ENCODE data around the gene CLIP2. TPM values are rescaled to one million over a fixed set of nuclear protein-coding genes. Genes with fewer than 3 reads are reported as not detected.

Gene CLIP2
- total RNA-seq, 2 donors from 2014 or later = 50.7 to 52.9 TPM

- ATAC-seq (ENCODE audit: insufficient number of reproducible peaks, low FRiP score, low read depth) = no peak
Measured at GRCh38 chr7:74325210-74325565, 36.0 kb downstream of the CLIP2 start.

DNA sequence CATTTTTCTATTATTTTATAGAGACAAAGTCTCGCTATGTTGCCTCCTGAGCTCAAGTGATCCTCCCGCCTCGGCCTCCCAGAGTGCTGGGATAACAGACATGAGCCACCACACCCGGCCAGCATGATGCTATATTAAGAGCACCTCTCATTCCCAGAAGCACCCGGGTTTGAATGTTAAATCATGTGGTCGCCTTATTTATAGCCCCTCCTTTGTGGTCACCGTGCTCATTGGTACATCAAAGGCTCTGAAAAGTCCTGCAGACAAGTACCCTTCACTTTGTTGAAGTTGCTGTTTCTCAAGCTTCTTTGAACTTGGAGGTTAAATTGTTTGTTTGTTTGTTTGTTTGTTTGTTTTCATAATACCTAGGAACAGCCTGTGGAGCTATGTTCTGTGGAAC, 40.0 kb downstream of the CLIP2 start:
- ATAC-seq (ENCODE audit: insufficient number of reproducible peaks, low FRiP score, low read depth) (no peak), DNase-seq (ENCODE audit: low spot score) (no peak)
- H3K27ac ChIP-seq = no peak overlapping the region
- TF ChIP-seq, protein P1, sequence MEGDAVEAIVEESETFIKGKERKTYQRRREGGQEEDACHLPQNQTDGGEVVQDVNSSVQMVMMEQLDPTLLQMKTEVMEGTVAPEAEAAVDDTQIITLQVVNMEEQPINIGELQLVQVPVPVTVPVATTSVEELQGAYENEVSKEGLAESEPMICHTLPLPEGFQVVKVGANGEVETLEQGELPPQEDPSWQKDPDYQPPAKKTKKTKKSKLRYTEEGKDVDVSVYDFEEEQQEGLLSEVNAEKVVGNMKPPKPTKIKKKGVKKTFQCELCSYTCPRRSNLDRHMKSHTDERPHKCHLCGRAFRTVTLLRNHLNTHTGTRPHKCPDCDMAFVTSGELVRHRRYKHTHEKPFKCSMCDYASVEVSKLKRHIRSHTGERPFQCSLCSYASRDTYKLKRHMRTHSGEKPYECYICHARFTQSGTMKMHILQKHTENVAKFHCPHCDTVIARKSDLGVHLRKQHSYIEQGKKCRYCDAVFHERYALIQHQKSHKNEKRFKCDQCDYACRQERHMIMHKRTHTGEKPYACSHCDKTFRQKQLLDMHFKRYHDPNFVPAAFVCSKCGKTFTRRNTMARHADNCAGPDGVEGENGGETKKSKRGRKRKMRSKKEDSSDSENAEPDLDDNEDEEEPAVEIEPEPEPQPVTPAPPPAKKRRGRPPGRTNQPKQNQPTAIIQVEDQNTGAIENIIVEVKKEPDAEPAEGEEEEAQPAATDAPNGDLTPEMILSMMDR (IDR thresholded peaks at IDR 0.05) = no peak
- no peaks in the 10 kb centered on the region for H3K36me3 ChIP-seq
- peaks cover 7 to 10% of the 10 kb centered on the region in 2 donors for H3K4me1 ChIP-seq (ENCODE audit: control insufficient read depth in 1 of 2, low read depth in 2 of 2)
- H3K9me3 ChIP-seq = no peaks in the 10 kb centered on the region
- H3K27me3 ChIP-seq (replicated peaks; ENCODE audit: insufficient read depth) = no peaks in the 10 kb centered on the region
- H3K4me3 ChIP-seq = no peak overlapping the region

More at GRCh38 chr7:74325210-74325565, 36.0 kb downstream of the CLIP2 start:
- Histone ChIP-seq H3K9me3 (no peaks in the 10 kb centered on the region), H3K27ac (no peak overlapping the region), H3K36me3 (no peaks in the 10 kb centered on the region), H3K27me3 (replicated peaks; ENCODE audit: insufficient read depth) (no peaks in the 10 kb centered on the region), H3K4me1 (ENCODE audit: control insufficient read depth in 1 of 2, low read depth in 2 of 2) (peaks cover 11 to 14% of the 10 kb centered on the region in 2 donors), H3K4me3 (no peak overlapping the region)
- no peak for DNase-seq (ENCODE audit: low spot score)
- TF ChIP-seq, protein P1 (IDR thresholded peaks at IDR 0.05) = no peak

- DNase-seq (ENCODE audit: low spot score) (no peak), ATAC-seq (ENCODE audit: insufficient number of reproducible peaks, low FRiP score, low read depth) (no peak)
- Histone ChIP-seq H3K27ac (no peak overlapping the region), H3K36me3 (no peaks in the 10 kb centered on the region), H3K27me3 (replicated peaks; ENCODE audit: insufficient read depth) (no peaks in the 10 kb centered on the region), H3K4me1 (ENCODE audit: control insufficient read depth in 1 of 2, low read depth in 2 of 2) (no peaks in the 10 kb centered on the region), H3K4me3 (no peak overlapping the region), H3K9me3 (no peaks in the 10 kb centered on the region)
- TF ChIP-seq, protein P1 (IDR thresholded peaks at IDR 0.05) = no peak
Measured at GRCh38 chr7:74332373-74333176, 43.4 kb downstream of the CLIP2 start.

GRCh38 chr7:74334030-74334429, 44.8 kb downstream of the CLIP2 start:
- DNase-seq (ENCODE audit: low spot score) = no peak
- no peak overlapping the region for H3K27ac ChIP-seq
- no peaks in the 10 kb centered on the region for H3K9me3 ChIP-seq
- H3K4me3 ChIP-seq = no peak overlapping the region
- H3K27me3 ChIP-seq (replicated peaks; ENCODE audit: insufficient read depth) = no peaks in the 10 kb centered on the region
- no peak for ATAC-seq (ENCODE audit: insufficient number of reproducible peaks, low FRiP score, low read depth)
- H3K36me3 ChIP-seq = no peaks in the 10 kb centered on the region
- TF ChIP-seq, protein P1 (IDR thresholded peaks at IDR 0.05) = no peak
- no peaks in the 10 kb centered on the region for H3K4me1 ChIP-seq (ENCODE audit: control insufficient read depth in 1 of 2, low read depth in 2 of 2)

DNA sequence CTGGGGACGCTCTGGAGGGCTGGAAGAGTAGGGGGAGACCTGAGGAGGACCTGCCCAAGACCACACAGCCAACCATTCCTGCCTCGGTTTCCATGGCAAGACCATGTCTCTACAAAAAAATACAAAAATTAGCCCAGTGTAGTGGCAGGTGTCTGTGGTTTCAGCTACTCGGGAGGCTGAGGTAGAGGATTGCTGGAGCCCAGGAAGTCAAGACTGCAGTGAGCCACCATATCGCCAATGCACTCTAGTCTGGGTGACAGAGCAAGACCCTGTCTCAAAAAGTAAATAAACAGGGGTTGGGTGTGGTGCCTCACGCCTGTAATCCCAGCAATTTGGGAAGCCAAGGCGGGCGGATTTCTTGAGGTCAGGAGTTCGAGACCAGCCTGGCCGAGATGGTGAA, 48.7 kb downstream of the CLIP2 start:
- Histone ChIP-seq H3K27ac (no peak overlapping the region), H3K4me1 (ENCODE audit: control insufficient read depth in 1 of 2, low read depth in 2 of 2) (no peaks in the 10 kb centered on the region), H3K9me3 (no peaks in the 10 kb centered on the region), H3K27me3 (replicated peaks; ENCODE audit: insufficient read depth) (no peaks in the 10 kb centered on the region), H3K36me3 (no peaks in the 10 kb centered on the region), H3K4me3 (no peak overlapping the region)
- ATAC-seq (ENCODE audit: insufficient number of reproducible peaks, low FRiP score, low read depth) (no peak), DNase-seq (ENCODE audit: low spot score) (no peak)
- TF ChIP-seq, protein P1 (IDR thresholded peaks at IDR 0.05) = no peak

Measured in thoracic aorta (tissue), 2 donors.